Kidney capillary endothelial cell (primary cell): ENCODE data around the gene GREB1.

ENCODE experiments used
- DNase-seq: peaks from one replicate; pipeline ENCODE4 v3.0.0-alpha.2; 2018; ENCODE audit warnings: low spot score

GREB1 gene

DNA sequence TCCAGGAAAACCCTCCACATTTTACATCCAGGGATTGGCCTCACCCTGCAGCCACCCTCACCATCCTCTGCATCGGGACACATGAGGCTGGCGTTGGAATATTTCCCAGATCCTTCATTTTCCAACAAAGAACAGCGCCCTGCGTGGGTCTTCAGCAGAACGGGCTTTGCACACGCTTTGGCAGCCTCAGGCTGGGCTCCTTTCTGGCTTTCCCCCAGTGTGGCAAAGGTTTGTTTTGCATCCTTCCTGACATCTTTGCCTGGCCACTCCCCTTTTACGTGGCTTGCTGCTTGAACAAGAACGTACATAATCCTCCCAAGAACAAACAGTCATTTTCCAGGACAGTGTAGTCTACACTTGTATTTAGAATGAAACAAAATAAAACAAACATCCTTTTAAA is 25.6 kb upstream of the GREB1 start:
- DNase-seq, result no peak

DNA sequence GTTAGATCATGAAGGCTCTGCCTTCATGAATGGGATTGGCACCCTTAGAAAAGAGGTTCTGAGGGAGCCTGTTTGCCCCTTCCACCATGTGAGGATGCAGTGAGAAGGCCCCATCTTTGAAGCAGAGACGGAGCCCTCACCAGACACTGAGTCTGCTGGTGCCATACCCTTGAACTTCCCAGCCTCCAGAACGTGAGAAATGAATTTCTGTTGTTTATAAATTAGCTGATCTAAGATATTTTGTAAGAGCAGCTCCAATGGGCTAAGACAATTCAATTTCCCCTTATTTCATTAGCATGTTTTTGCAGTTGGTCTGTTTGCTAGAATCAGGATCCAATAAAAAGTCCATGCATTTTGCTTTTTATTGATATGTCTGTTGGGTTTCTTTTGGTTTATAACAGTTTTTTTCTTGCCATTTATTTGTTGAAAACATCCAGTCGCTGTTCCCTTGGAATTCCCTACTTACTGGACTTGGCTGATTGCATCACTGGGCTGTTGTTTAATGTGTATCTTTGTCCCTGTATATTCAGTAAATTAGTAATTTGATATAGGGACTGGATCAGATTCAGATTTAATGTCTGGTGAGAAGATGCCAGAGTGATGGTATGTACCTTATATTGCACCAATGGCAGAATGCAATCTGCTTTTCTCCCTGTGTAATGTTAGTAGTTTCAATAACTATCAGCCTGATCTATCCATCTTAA is 24.0 kb upstream of the GREB1 start:
- no peak for DNase-seq

DNA sequence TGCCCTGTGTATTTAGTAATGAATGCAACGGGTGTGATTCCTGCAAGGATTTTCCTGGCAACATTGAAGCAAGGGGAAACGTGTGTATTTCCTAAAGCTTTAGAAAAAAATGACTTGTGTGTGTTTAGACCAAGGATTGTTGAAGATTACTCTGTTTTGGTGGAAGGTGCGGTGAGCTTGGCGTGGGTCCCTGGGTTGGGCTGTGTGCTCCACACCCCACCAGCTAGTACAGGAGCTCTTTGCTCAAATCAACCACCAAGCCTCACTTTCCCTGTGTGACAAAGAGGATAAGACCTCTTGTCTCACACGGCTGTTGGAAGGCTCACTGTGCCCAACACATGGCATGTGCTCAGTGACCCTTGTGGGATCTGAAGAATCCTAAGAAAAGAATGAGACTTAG is 21.4 kb upstream of the GREB1 start:
- DNase-seq, result no peak

DNA sequence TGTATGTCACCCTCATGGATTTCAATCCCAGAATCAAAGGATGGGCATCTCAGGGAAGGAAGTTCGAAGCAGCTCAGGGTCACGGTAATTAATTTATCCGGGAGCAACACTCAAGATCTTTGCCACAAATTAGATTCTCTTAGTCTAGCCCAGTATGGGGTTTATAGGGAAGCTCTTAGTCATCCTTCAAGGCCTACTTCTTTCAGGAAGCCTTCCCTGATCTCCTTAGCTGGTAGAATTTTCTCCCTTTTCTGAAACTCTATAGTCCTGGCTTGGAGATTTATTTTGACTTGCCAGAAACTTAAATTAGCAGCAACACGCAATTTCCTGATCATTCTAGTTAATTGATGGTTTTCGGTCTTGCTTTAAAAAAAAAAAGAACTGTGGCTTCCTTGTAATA is 20.5 kb upstream of the GREB1 start:
- no peak for DNase-seq

DNA sequence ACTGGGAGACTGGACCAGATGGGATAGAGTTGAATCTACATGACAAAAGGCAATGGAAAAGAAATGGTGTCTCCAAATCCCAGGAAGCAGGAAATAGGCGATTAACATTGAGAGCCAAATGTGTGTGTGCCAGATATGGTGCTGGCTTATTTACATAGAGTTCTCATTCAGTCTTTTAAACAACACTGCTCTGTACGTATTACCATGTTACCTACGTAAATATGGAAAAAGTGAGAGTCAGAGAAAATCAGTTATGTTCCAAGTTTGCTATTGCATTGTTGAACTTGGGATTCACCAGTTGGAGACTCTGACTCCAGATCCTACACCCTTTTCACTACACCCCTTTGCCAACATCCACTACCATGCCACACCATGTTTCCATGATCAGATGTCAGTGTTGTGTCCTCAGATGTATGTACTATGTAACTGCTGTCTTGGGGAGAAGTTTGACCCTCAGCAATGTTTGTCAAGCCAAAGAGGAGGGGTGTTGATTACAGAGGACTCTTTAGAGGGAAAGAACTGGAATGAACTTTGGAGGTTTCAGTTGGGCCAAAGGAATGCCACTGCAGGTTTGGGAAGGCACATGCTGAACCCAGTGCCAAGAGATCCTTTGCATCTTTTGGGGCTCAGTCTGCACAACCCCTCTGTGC is 19.6 kb upstream of the GREB1 start:
- DNase-seq, result no peak

DNA sequence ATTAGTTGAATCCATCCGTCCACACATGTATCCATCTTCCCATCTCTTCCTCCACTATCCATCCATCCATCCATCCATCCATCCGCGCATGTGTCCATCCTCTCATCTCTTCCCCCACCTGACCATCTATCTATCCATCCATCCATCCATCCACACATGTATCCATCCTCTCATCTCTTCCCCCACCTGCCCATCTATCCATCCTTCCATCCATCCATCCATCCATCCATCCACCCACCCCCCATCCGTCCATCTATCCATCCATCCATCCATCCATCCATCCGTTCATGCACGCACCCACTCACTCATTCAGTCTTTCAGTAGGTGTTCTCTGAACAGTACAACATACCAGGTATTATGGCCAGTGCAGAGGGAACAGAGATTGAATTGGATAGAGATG is 18.9 kb upstream of the GREB1 start:
- no peak for DNase-seq

DNA sequence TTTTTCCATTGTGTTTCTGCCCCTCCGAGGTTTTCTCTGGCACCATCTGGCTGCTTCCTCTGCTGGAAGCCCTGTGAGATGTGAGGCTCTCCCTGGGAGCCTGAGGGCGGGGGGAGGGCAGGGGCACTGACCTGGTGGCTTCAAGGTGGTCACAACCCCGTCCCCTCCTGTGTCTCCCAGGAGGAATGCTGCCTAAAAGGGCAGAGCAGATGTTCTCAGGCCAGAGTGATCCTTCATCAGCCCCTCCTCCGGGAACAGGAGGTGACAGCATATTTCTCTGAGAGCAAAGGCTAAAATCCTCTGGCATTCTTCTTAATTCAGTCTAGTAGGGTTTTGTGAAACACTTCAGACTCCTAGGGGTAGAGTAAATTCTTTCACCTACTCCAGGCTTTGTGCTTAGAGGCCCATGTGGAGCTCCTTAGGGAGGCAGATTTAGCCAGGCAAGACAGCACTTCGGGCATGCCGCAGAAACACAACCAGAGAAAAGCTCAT is 18.3 kb upstream of the GREB1 start:
- DNase-seq, result no peak

DNA sequence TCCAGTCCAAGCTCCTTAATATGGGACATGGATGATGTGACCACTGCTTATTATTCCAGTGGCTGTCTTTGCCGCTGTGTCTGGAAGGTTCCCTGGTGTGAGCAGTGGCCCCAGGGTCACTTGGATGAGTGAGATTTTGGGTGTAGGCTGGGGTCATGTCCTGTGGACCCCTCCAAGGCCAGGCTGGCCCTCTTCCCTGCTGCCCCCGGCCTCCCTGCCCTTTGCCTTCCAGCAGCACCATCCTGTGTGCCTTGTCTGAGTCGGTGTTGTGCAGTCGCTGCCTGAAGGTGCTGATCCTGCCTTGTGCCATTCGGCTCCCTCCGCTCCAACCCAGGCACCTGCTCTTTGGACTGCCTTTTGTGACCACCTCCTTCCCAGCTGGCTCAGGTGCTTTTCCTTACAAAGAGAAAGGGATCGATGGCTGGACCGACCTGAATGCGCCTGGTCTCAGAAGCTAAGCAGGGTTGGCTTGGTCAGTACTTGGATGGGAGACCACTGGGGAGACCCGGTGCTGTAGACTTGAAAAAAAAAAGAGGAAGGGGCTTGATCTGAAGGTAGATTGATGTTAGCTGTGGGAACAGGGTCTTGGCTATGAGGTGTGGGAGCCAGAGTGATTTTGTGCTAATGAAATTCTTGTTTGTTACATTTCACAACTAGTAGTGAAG is 16.7 kb upstream of the GREB1 start:
- no peak for DNase-seq

DNA sequence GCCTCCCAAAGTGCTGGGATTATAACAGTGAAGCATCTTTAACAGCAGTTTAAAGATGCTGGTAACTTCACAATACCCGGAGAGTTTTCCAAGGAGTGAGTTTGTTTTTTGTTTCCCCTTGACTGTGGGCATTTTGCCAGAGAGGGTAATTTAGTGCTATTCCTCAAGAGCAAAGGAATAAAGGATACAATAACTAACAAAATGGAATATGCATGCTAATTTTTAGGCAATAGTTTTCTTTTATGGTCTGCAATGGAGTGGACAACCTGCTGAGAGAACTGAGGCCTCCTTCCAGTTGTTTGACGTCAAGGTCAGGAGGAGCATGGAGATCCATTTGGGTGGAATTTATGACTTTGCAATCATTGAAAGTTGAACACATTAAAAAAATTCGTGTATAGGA is 15.9 kb upstream of the GREB1 start:
- DNase-seq, result no peak

DNA sequence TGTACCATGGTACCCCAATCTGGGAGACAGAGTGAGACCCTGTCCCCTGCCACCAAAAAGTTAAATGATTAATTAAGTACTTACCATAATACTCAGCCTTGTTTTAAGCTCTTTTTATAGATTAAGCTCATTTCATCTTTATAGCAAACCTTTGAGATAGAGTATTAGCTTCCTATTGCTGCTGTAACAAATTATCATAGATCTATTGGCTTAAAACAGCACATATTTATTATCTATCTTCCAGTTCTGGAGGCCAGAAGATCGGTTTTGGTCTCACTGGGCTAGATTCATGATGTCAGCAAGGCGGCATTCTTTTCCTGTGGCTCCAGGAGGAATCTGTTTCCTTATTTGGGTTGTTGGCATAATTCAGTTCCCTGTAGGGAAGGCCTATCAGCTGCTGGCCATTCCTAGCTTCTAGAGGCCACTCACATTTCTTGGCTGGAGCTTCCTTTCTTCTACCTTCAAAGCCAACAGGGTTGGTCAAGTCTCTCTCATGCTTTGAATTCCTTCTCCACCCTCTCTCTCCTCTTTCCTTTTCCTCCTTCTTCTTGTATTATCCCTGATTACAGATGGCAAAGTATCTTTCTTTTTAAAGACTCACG is 13.7 kb upstream of the GREB1 start:
- no peak for DNase-seq

DNA sequence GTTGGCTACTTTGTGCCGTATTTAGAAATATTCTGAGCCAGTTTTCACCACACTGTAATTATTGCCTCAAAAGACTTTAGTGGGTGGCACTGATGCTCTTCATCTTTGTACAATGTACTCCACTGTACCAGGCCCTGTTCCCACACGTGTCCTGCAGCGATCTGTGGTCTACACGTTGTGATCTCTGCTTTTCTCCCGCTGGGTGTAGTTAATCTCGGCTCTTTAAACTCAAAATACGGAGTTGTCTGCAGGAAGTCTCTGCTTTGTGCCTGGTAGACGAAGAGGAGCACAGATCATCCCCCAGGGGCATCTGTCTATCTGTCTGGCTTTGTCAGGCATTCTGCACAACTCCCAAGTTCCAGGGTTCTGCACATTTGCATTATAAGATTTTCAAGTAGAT is 12.1 kb upstream of the GREB1 start:
- no peak for DNase-seq

DNA sequence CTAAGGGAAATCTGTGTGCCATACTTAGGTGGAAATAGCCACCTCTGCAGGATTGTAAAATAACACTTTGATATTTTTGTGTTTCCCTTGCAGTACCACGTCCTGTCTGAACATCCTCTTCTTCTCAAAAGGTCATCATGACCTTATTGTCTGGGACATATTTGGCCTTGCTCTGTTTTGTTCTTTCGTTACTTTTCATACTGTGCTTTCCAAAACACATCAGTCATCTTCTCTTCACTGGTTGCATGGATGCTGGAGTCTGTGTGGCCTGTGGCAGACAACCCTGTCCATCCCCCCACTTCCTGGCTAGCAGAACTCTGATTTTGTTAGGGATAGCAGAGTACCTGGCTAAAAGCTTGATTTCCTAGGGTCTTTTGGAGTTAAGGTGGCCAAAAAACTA is 9.4 kb upstream of the GREB1 start:
- no peak for DNase-seq

DNA sequence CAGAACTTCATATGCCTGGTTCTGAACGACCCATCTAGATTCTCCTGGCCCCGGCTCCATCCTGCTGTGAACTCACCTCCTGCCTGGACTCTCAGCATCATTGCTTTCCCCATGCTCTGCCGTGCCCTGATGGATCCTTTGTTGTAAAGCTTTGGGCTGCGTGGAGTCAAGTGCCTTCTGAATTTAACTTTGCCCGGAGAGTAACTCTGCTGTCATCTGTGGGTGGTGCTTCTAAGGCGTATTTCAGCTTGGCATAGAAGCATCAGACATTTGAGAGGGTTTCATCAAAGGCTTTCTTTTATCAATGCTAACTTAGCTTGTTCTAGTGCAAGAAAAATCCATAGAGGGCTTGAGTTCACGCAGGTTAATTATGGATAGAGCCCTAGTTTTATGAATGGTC is 8.1 kb upstream of the GREB1 start:
- DNase-seq, result no peak

DNA sequence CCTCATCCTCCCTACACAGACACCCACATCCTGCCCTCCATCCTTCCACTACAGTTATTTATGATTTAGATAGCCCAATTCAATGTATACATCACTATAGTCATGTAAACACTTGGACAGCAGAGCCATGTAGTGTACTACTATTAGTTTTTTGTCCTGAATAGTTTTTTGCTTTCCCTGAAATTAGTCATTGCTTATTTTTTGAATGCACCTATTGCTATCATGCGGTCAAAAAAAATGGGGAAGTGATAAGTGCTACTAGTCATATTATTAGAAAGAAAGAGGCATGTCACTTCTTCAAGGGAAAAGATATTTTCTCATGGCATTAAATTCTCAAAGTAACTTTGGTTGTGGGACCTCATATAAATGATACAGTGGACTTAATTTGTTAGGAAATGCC is 6.8 kb upstream of the GREB1 start:
- DNase-seq, result no peak

DNA sequence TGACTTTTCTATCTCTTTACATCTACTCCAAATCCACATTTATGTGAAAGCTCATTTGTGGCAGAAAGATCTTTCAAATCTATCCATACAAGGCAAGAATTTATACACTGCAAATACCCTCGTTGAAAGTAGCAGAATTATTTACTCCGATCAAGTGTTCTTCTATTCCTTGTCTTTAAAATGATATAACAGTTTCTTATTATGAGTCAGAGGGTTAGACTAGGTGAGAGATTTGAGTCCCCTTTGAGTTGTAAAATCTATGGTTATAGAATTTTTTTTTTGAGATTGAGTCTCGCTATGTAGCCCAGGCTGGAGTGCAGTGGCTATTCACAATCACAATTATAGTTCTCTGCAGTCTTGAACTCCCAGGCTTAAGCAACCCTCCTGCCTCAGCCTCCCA is 5.6 kb upstream of the GREB1 start:
- DNase-seq, result no peak

DNA sequence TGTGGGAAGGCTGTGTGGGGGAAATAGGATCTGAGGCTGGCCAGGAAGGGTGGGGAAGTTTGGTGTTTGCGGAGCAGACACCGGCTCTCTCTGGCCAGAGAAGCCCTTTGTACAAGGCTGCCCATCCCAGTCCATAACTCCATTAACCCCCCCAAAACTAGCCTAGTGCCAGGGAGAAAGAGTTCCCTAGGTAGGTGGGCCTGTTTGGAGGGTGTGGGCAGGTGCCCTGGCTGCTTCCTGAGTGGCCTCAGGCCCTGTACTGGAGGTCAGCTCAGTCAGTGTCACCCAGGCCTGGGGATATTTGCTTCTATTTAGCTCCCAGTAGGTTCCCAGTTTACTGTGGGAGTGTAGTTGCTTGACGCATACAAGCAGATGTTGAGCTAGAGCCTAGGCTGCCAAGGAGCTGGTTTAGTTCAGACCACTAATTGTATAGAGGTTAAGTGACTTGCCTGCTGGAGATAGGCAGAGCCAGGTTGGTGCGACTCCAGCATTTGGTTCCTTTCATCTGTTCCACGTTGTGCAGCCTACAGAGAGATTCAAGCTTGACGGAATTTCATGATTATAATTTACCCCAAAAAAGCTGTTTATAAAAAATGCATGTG is 2.9 kb upstream of the GREB1 start:
- DNase-seq, result no peak

DNA sequence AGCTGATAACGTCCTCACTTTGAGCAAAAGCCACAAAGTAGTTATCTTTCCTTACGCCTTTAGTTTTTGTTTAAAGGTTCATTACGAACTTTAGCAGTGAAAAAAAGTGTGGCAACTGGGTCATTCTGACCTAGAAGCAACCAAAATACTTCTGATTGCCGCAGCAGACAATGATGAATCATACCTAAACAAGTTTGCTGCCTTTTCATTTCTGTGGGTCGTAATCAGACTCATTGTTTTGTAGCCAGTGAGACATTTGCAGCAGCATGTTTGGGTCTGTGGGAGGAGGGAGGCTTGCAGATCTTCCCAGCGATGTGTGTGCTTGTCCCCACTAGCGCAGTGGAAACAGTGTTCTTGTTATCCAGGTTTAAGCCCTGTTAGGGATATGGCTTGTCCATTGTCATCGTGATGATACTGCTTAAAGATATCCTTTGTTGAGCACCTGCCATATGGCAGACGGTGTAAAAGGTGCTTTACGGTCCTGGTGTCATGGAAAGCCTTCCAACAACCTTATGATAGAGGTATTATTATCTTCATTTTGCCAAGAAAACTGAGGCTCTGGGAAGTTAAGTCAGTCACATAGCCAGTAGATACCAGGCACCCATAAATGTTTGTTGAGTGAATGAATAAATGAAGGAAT is 1.3 kb upstream of the GREB1 start:
- no peak for DNase-seq

DNA sequence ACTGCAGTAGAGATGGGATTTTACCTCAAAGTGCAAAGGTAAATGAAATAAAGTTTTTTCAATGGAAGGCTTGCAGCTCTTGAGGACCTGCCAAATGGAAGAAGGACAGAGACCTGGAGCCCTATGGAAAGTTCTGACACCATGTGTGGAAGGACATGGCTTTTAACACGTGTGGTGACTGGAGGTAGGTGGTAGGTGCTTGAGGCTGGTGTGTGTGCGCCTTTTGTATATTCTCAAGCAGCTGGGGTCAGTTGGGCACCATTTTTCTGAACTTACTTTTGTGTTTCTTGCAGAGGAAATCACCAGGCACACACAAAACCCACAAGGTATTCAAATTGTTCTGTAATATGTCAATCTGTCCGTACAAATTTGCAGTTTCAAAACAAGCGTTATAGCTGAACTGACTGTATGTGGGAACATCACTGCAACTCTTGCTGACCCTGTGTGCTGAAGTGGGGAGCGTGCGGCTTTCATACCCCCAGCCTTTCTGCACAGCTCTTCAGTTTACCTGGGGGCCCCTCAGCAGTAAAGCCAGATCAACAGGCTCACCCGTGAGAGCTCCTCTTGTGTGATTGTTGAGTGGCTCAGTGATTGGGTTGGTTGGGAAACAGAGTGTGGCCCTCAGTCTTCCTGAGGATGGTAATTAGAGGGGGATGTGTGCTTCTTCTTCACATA is 363 bp downstream of the GREB1 start:
- DNase-seq, result no peak

DNA sequence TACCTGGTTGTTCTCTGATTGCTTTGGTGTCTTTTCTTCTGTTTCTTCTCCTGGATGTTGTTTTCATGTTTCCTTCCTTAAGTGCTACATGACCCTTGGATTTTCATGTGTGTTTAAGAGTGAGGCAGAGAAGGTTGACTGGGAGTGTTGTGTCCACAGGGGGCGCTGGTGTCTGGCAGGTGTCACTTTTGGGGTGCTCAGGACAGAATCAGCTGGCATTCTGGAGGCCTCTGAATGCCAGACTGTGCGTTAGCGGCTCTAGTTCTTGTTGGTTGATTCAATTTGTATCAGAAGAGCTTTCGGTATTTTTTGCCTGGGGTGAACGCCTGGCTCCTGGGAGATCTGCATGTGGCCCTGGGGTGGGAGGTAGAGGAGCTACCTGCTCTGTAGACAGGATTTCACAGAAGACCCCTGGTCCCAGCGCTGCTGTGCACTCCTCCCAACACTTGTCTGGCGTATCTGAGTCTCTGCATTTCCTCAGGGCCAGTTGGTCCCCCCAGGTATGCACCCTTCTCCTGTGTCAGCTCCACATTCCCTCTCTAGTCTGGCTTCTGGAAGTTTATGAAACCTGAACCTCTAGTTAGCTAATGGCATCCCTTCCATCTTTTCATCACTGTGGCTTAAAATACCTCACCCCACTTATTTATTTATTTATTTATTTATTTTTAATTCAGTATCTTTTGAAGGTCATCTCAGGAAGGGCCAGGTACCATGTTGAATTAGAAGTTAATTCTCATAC is 1.1 kb downstream of the GREB1 start:
- DNase-seq, result no peak

DNA sequence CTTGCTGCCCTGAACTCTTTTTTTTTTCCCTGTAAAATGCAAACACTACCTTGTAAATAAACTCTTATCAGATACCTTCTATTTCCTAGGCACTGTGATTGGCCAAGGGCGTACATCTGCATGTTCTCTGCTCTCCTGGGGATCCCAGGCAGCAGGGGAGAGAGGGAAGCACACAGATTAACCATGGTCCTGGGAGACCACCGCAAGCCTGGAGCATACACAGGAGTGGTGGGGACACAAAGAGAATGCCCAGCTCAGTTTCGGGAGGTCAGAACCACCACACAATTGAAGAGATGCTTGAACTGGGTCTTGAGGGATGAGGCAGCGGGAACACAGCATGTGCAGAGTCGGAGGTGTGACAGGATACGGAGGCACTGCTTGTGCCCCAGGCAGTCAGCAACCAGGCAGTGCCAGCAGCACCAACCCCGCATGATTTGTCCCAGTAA is 2.1 kb downstream of the GREB1 start:
- no peak for DNase-seq

DNA sequence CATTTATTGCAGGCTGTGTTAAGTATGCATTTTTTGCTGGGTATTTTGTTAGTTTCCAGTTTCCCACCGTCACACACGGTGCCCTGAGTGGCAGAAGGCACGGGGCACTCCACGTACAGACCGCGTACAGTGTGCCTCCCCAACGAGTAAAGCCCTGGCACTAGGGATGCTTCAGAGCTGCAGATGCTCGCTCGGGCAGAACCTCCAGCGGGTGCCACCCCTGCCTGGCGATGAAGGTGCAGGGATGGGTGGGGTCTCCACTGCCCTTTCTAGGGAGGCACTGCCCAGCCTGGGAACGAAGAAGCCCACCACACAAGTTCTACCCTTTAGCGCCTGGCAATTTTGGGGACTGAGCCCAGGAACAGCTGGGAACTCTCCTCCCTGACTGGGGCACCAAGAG is 4.1 kb downstream of the GREB1 start:
- no peak for DNase-seq
